ELF-1 (cell line): Measurements from ENCODE around the gene PLEKHG1.

Source experiments
- DNase-seq: peaks from one replicate; pipeline ENCODE4 v3.0.0-alpha.2; 2016; ENCODE audit warnings: low read depth, low spot score

Gene PLEKHG1

DNA sequence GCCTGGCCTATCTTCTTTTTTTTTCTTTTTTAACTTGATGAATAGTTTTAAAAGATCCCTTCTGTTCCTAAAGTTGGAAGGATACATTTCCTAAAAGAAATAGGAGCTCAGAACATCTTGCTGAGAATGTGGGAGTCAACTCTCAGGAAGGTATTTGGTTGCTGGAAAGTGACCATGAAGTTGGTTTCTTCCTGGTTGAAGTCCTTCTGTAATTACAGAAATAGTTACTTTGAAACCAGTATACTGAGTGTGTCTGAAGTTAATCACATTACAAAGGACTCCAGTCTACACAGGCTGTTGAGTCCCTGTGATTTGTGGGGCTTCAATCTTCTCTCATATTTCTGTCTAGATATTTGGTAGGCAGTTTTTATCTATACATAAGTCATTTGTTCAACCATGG, 9.8 kb upstream of the PLEKHG1 start:
- DNase-seq: no peak

GRCh38 chr6:150590446-150590845, 9.2 kb upstream of the PLEKHG1 start:
- DNase-seq: no peak

DNA sequence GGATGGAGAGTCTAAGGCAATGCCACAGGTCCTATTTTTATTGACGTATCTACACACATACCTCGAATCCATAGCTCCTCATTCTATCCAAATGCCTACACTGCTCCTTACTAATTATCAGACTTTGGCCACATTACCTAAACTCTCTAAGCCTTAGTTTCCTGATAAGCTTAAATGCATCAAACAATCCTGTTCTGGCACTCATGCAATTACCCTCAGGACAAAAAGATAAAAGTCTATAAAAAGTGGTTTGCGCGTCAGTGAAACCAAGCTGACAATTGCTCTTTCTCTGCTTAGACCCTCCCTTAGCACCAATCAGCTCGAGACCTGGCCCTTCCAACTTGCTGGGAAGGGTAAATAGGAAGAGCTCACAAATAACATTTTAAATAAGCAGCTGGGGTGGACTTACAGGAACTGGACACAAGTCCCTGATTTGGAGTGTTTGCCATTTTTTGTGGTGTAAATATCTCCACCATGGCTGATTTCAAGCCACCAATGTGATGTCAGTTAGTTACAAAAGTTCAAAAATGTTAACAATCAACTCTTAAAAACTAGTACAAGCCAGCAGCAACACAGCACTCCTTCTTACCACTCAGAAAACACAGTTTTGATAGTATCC, 7.2 kb upstream of the PLEKHG1 start:
- DNase-seq: no peak

- DNase-seq: no peak
Observed at GRCh38 chr6:150593119-150593518, 6.6 kb upstream of the PLEKHG1 start.

GRCh38 chr6:150596439-150596838, 3.2 kb upstream of the PLEKHG1 start:
- no peak for DNase-seq

DNA sequence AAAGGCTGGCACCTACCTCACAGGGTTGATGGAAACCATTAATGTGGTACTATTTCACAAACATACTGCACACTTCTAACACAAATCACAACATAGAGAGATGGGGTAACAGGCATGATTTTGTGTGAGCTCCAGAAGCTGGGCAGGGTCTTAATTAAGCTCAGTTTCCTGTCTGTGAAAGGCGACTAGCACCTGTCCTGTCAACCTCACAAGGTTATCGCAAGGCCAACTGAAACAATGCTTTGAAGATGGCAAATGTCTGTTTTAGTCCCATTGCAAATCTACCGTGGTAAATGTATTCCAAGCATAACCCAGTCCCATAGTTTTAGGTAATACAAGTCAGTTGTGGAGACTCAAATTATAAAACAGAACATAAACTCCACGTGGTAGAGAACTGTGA, 1.3 kb upstream of the PLEKHG1 start:
- DNase-seq: no peak

DNA sequence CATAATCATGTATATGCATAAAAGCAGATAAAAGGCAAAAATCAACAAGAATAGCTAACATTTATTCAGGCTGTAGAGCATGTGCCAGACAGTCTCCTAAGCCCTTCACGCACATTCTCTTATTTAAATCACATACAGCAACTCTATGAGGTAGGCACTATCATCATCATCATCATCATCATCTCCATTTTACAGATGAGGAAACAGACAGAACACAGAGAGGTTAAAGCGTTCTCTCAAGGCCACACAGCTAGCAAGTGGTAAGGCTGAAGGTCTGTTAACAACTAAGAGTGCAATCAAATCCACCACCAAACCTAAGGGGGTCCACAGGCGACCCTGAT, 857 bp upstream of the PLEKHG1 start:
- DNase-seq: no peak

GRCh38 chr6:150600010-150600300, 270 bp downstream of the PLEKHG1 start:
- no peak for DNase-seq

DNA sequence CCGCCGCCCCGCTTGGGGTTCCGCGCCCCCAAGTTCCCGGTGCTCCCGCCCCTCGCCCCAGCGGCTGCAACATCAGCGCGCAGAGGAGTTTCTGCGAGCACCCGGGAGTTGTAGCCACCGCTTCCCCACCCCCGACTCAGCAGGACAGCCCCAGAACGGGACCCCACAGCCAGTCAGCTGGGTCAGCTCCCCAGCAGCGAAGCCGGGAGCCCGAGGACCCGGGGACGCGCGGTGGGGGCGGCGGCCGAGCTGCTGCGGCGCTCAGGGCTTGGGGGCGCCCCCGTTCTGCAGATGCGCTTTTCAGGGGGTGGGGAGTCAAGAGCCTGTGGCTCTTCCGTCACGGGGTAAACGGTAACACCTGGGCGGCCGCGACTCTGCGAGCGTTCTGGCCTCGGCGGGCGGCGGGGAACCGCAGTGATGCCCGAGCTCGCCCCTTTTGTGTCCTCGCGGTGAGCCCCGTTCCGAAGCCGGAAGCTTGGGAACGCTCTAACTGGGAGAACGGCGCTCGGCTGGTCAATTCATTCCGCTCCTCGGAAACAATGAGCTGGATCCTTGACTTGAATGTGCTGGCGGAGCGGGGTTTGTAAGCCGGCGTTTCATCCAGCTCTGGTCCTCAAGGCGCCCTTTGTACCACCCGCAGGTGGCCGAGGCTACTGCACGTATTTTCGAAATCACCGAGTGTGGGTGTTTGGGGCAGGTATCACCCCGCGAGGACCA, 774 bp downstream of the PLEKHG1 start:
- peak; percentile 90 for DNase-seq

DNA sequence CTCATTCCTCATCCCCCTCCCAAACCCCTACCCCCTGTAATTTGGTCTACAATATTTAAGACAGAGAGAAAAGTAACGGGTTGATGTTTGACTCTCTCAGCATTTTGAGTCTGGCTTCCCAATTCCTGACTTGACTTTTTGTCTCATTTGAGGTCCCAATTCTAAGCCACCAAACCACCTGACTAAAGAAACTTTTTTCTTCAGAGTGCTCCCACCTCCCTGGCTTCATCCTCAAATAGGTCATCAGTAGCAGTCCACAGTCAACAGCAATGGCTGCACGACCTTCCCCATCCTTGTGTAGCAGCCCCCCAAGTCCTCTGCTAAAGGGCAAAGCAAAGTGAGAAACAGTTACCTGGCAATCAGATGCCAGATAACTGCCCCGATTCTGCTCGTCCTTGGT, 1.8 kb downstream of the PLEKHG1 start:
- DNase-seq: no peak

DNA sequence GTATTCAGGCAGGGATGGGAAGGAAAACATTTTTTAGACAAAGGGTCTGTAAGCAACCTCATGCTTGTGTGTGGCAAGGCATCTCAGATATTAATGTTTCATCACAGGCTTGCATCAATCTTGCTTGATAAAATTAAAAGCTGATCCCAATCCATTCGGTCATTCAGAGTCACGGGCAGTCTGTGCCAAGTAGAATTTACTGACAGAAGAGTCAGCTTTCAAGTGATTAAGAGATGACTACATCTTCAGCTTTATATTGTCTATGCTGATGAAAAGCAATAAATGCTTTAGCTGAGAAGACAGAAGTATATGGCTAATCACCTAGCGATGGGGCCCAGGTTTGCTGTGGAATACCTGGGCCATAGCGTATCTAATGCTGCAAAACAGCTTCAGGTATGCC, 3.5 kb downstream of the PLEKHG1 start:
- no peak for DNase-seq

DNA sequence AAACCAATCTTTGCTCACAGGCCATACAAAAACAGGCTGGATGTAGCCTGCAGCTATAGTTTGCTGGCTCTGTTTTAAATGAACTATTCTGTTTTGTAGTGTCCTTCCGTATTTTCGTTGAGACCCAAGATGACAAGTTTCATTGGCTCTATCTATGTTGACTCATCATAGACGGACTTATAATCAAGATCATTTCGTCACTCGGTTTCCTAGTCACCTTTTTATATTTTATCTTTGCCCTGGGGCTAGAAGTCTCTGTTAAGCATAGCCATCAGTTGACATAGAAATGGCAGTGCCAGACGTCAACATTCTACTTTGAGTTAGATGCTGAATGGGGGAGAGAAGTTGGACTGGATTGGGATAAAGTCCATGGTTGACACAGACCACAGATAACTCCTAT, 4.8 kb downstream of the PLEKHG1 start:
- no peak for DNase-seq

- DNase-seq: no peak
Observed at GRCh38 chr6:150605333-150605732, 5.6 kb downstream of the PLEKHG1 start.

DNA sequence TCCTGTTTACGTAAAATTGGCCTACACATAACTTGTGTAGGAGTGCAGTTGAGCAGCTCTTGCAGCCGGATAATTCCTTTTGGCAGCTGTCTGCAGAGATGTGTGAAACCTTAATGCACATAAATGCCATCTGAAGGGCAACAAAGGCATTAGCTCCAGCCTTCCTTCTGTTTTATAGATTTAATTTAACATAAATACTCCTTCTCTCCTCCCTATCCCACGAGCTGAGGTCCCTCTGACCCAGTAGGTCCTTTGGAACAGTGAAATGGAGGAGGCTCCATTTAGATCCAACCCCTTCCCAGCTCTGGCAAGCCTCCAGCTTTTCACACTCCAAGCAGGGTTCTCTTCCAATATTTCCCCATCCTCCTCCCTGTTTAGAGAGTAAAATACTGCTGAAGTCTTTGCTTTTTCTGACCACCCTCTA, 6.5 kb downstream of the PLEKHG1 start:
- no peak for DNase-seq

DNA sequence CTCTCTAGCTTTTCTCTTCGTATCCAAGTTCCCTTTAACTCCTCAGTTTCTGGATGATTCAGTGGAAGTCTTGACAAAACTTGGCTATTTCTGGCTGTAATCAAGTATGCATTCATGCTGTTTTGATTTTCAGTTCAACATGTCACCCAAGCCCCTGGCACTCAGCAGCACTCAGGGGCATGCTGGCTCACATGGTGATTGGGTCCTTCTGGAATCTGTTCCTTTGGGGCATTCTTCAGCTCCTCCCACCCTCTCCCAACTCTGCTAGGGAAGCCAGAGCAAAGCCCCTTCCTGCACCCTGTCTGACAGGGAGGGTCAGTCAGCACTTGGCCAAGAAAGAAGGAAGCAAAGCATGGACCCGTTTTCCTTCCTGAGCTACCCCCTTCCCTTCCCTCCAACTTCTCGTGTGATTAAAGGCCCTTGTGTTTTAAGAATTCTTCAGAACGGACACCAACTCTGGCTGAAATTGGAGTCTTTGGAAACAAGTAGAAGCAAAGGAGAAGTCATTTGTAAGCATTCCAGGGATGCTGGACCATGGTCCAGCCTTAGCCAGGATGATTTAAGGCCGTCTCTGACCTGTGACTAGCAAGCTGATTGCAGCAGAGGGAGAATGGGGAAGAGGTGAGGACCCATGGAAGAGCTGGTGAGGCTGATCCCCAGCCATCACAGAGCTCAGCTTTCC, 7.1 kb downstream of the PLEKHG1 start:
- DNase-seq: peak; percentile 17

GRCh38 chr6:150607329-150607650, 7.6 kb downstream of the PLEKHG1 start:
- DNase-seq: no peak

GRCh38 chr6:150610584-150610983, 10.9 kb downstream of the PLEKHG1 start:
- DNase-seq: no peak

- no peak for DNase-seq
Observed at GRCh38 chr6:150613269-150613668, 13.6 kb downstream of the PLEKHG1 start.

GRCh38 chr6:150615967-150616366, 16.3 kb downstream of the PLEKHG1 start:
- DNase-seq: no peak

- DNase-seq: no peak
Observed at GRCh38 chr6:150616586-150616985, 16.9 kb downstream of the PLEKHG1 start.

DNA sequence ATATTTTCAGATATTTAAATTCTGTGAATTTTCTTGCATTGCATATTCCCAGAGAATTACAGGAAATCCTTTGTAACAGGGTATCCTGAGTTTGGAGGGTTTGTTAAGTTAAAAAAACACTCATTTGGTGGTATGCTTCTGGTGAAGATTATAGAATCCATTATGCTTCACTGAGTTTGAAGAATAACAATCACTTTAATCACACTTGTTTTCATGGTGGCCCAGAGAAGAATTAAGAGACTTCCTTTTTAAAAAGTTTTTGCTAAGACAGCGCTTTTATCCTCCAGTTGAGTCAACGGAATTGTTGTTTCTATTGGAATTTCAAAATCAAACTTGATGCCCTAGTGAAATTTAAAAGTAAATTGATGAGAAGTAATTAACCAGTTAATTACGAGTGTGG, 17.4 kb downstream of the PLEKHG1 start:
- no peak for DNase-seq

GRCh38 chr6:150617496-150618460, 18.1 kb downstream of the PLEKHG1 start:
- no peak for DNase-seq
